Esophagus muscularis mucosa (tissue), 2 donors: ENCODE data around the gene CEP41.

ENCODE experiments used
- EP300 ChIP-seq: sonication (generic); formaldehyde crosslinking; IDR thresholded peaks from one replicate; pipeline ENCODE4 v1.6.1; 2017; ENCODE audit warnings: antibody characterized with exemption
- POLR2A ChIP-seq: fragments of 450-650 bp; IDR thresholded peaks from one replicate; pipeline ENCODE4 v1.6.1; 2017; ENCODE audit warnings: antibody characterized with exemption, moderate library complexity, mild to moderate bottlenecking, low read depth

- TF ChIP-seq EP300 = no peak
- no peak for TF ChIP-seq POLR2A
Measured at GRCh38 chr7:130396109-130396508, 44.7 kb downstream of the CEP41 start.
